ENCODE data around the gene TM4SF4.

DNA sequence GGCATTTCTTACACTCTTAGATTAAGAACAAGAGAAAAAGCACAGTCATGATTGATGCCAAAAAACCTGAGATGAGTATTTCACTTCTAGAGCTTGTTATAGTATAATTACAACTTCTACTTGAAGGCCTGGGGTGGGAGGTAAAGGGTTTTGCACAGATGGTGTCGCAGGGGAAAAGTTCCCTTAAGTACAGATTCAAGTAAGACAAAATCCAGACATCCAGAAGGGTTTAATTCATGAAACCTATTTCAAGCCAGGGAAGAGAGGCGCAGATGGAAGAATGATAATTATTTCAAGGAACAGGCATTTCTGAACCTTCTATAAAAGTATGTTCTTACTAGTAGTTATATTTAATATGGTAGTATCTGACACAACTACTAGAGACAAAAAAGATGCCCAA is 70.6 kb downstream of the TM4SF4 start:
- TF ChIP-seq, protein P1, sequence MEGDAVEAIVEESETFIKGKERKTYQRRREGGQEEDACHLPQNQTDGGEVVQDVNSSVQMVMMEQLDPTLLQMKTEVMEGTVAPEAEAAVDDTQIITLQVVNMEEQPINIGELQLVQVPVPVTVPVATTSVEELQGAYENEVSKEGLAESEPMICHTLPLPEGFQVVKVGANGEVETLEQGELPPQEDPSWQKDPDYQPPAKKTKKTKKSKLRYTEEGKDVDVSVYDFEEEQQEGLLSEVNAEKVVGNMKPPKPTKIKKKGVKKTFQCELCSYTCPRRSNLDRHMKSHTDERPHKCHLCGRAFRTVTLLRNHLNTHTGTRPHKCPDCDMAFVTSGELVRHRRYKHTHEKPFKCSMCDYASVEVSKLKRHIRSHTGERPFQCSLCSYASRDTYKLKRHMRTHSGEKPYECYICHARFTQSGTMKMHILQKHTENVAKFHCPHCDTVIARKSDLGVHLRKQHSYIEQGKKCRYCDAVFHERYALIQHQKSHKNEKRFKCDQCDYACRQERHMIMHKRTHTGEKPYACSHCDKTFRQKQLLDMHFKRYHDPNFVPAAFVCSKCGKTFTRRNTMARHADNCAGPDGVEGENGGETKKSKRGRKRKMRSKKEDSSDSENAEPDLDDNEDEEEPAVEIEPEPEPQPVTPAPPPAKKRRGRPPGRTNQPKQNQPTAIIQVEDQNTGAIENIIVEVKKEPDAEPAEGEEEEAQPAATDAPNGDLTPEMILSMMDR (IDR thresholded peaks at IDR 0.05; ENCODE audit: low read depth, low read length) = no peak
- no peak for TF ChIP-seq EZH2phosphoT487 (IDR thresholded peaks at IDR 0.05; ENCODE audit: low read depth)
